GM12874 (cell line): ENCODE data around the gene HNF1B.

Experiments used
- CTCF ChIP-seq: IDR thresholded peaks from 2 replicates; pipeline ENCODE4 v1.5.1; 2011; ENCODE audit warnings: low read depth, mild to moderate bottlenecking, control low read depth, low read length, moderate library complexity; ENCODE audit not compliant: insufficient read depth

HNF1B gene

GRCh38 chr17:37647856-37648255, 97.0 kb downstream of the HNF1B start:
- no peak for TF ChIP-seq CTCF

GRCh38 chr17:37643869-37644268, 101.0 kb downstream of the HNF1B start:
- no peak for TF ChIP-seq CTCF

- no peak for TF ChIP-seq CTCF
These were observed 101.6 kb downstream of the HNF1B start, which contains the start of gene DDX52 for GRCh38 chr17:37643118-37643766. DDX52 (minus strand) TSS chr17:37643446; CDS start chr17:37643420, 26 bp downstream.

- TF ChIP-seq CTCF: no peak
These were observed 102.2 kb downstream of the HNF1B start for GRCh38 chr17:37642681-37643080.

- no peak for TF ChIP-seq CTCF
These were observed 104.8 kb downstream of the HNF1B start for GRCh38 chr17:37640015-37640414.

GRCh38 chr17:37637956-37638355, 106.9 kb downstream of the HNF1B start:
- no peak for TF ChIP-seq CTCF
